H9 (cell line): ENCODE results near the gene ARHGEF33. TPM values are rescaled to one million over a fixed set of nuclear protein-coding genes. Genes with fewer than 3 reads are reported as not detected.
A peak's percentile ranks its signal among the peaks of the same experiment; 100 is the strongest.

ENCODE experiments used
- DNase-seq: peaks from one replicate; pipeline ENCODE4 v3.0.0-alpha.2; 2017
- H2AFZ ChIP-seq: one replicate; pipeline ENCODE4 v1.6.1; 2013; ENCODE audit warnings: mild to moderate bottlenecking, low read length, control low read depth, moderate library complexity
- H2AK5ac ChIP-seq: 2 replicates; pipeline ENCODE4 v1.6.1; 2013; ENCODE audit warnings: low read length, control low read depth, mixed read lengths; ENCODE audit not compliant: insufficient read length
- H2BK120ac ChIP-seq: one replicate; pipeline ENCODE4 v1.6.1; 2013; ENCODE audit warnings: low read depth, mild to moderate bottlenecking, low read length, control low read depth, inconsistent platforms; ENCODE audit not compliant: poor library complexity, severe bottlenecking
- H2BK12ac ChIP-seq: 2 replicates; pipeline ENCODE4 v1.6.1; 2013; ENCODE audit warnings: low read length, control low read depth, mixed read lengths, low read depth; ENCODE audit not compliant: insufficient read length
- H2BK15ac ChIP-seq: 2 replicates; pipeline ENCODE4 v1.6.1; 2013; ENCODE audit warnings: low read depth, low read length, control low read depth
- H2BK20ac ChIP-seq: one replicate; pipeline ENCODE4 v1.6.1; 2013; ENCODE audit warnings: low read depth, mild to moderate bottlenecking, low read length, control low read depth, inconsistent platforms; ENCODE audit not compliant: poor library complexity, severe bottlenecking
- H2BK5ac ChIP-seq: 2 replicates; pipeline ENCODE4 v1.6.1; 2013; ENCODE audit warnings: low read length, control low read depth, mixed read lengths; ENCODE audit not compliant: insufficient read length
- H3K14ac ChIP-seq: 2 replicates; pipeline ENCODE4 v1.6.1; 2013; ENCODE audit warnings: low read length, control low read depth; ENCODE audit not compliant: insufficient read depth
- H3K18ac ChIP-seq: 2 replicates; pipeline ENCODE4 v1.6.1; 2013; ENCODE audit warnings: low read depth, mild to moderate bottlenecking, mixed read lengths, low read length, control low read depth; ENCODE audit not compliant: insufficient read length
- H3K23ac ChIP-seq: 2 replicates; pipeline ENCODE4 v1.6.1; 2013; ENCODE audit warnings: low read length, control low read depth, mixed read lengths, low read depth; ENCODE audit not compliant: insufficient read length
- H3K23me2 ChIP-seq: 2 replicates; pipeline ENCODE4 v1.6.1; 2013; ENCODE audit warnings: low read depth, mild to moderate bottlenecking, mixed read lengths, low read length, control low read depth; ENCODE audit not compliant: insufficient read length, poor library complexity, severe bottlenecking
- H3K27ac ChIP-seq: 2 replicates; pipeline ENCODE4 v1.5.1; 2013; ENCODE audit warnings: low read length, control low read depth, mixed read lengths, low read depth; ENCODE audit not compliant: insufficient read length
- H3K27me3 ChIP-seq: 2 replicates; pipeline ENCODE4 v1.6.1; 2013; ENCODE audit warnings: low read length, control low read depth, inconsistent platforms; ENCODE audit not compliant: insufficient read depth
- H3K4ac ChIP-seq: 2 replicates; pipeline ENCODE4 v1.6.1; 2013; ENCODE audit warnings: low read depth, mild to moderate bottlenecking, control low read depth, inconsistent platforms, low read length, moderate library complexity
- H3K4me1 ChIP-seq: 2 replicates; pipeline ENCODE4 v1.6.1; 2013; ENCODE audit warnings: low read length, control low read depth, inconsistent platforms; ENCODE audit not compliant: insufficient read depth
- H3K4me2 ChIP-seq: 2 replicates; pipeline ENCODE4 v1.6.1; 2013; ENCODE audit warnings: low read length, control low read depth, mixed read lengths; ENCODE audit not compliant: insufficient read length, insufficient read depth
- H3K56ac ChIP-seq: 2 replicates; pipeline ENCODE4 v1.6.1; 2013; ENCODE audit warnings: low read depth, mild to moderate bottlenecking, mixed read lengths, low read length, control low read depth; ENCODE audit not compliant: insufficient read length
- H3K79me1 ChIP-seq: 2 replicates; pipeline ENCODE4 v1.6.1; 2013; ENCODE audit warnings: low read depth, mild to moderate bottlenecking, moderate library complexity, low read length, control low read depth, inconsistent platforms; ENCODE audit not compliant: insufficient read depth, poor library complexity, severe bottlenecking
- H3K79me2 ChIP-seq: 2 replicates; pipeline ENCODE4 v1.6.1; 2013; ENCODE audit warnings: low read length, control low read depth, inconsistent platforms; ENCODE audit not compliant: insufficient read depth
- H3K9ac ChIP-seq: 2 replicates; pipeline ENCODE4 v1.6.1; 2013; ENCODE audit warnings: low read length, control low read depth, mixed read lengths; ENCODE audit not compliant: insufficient read length; ENCODE audit errors: extremely low read depth
- H3K9me3 ChIP-seq: one replicate; pipeline ENCODE4 v1.6.1; 2013; ENCODE audit warnings: low read depth, low read length, inconsistent platforms; ENCODE audit not compliant: control insufficient read depth
- H3T11ph ChIP-seq: one replicate; pipeline ENCODE4 v1.6.1; 2013; ENCODE audit warnings: mild to moderate bottlenecking, low read length, control low read depth, inconsistent platforms
- H4K20me1 ChIP-seq: one replicate; pipeline ENCODE4 v1.6.1; 2013; ENCODE audit not compliant: control insufficient read depth, insufficient read length, insufficient read depth
- H4K5ac ChIP-seq: 2 replicates; pipeline ENCODE4 v1.6.1; 2013; ENCODE audit warnings: low read depth, mild to moderate bottlenecking, mixed read lengths, low read length, control low read depth; ENCODE audit not compliant: insufficient read length
- H4K8ac ChIP-seq: replicated peaks from 2 replicates; pipeline ENCODE4 v1.6.1; 2013; ENCODE audit warnings: low read length, control low read depth, mixed read lengths, low read depth; ENCODE audit not compliant: insufficient read length
- H4K91ac ChIP-seq: 2 replicates; pipeline ENCODE4 v1.6.1; 2013; ENCODE audit warnings: low read depth, mild to moderate bottlenecking, moderate library complexity, mixed read lengths, low read length, control low read depth; ENCODE audit not compliant: insufficient read length
- H3K27ac Mint-ChIP-seq, 3 experiments: 2 replicates in 2 of 3; 3 replicates in 1 of 3; pipeline ENCODE4 v1.8.0; 2020 to 2021; ENCODE audit warnings: mixed read lengths in 3 of 3, mild to moderate bottlenecking in 1 of 3, moderate library complexity in 1 of 3
- H3K27me3 Mint-ChIP-seq: 2 replicates; pipeline ENCODE4 v1.8.0; 2021; ENCODE audit warnings: low read depth, mild to moderate bottlenecking, moderate library complexity, mixed read lengths
- H3K36me3 Mint-ChIP-seq, 3 experiments: 2 replicates in 2 of 3; 3 replicates in 1 of 3; pipeline ENCODE4 v1.8.0; 2020 to 2021; ENCODE audit warnings: low read depth in 3 of 3, mixed read lengths in 3 of 3; ENCODE audit not compliant: insufficient read depth in 1 of 3
- H3K4me1 Mint-ChIP-seq, 2 experiments: 2 replicates each; pipeline ENCODE4 v1.8.0; 2020; ENCODE audit warnings: mixed read lengths in 2 of 2
- H3K4me3 Mint-ChIP-seq, 2 experiments: 2 replicates in 1 of 2; 3 replicates in 1 of 2; pipeline ENCODE4 v1.8.0; 2020 to 2021; ENCODE audit warnings: mild to moderate bottlenecking in 2 of 2, mixed read lengths in 2 of 2, moderate library complexity in 1 of 2
- H3K9me3 Mint-ChIP-seq, 2 experiments: 2 replicates in 1 of 2; 3 replicates in 1 of 2; pipeline ENCODE4 v1.8.0; 2020; ENCODE audit warnings: mild to moderate bottlenecking in 2 of 2, mixed read lengths in 2 of 2, moderate library complexity in 1 of 2
- CTCF ChIP-seq: fragments of 200-600 bp; sonication (generic); conservative IDR thresholded peaks from 3 replicates; pipeline ENCODE4 v1.8.0; 2021; ENCODE audit warnings: antibody characterized with exemption, mild to moderate bottlenecking
- WGBS: extraction: QIAGEN DNeasy Blood & Tissue Kit; methylation state at CpG from one replicate; pipeline ENCODE4 v1.1.7; 2013; ENCODE audit warnings: missing lambda C conversion rate, low lambda C conversion rate, mixed read lengths; ENCODE audit not compliant: insufficient read length; ENCODE audit errors: extremely low coverage; 5-methylcytosine and 5-hydroxymethylcytosine counted together
- total RNA-seq: library from RNA; stranded (reverse); gene quantifications from 2 replicates; pipeline ENCODE4 v1.2.1, GENCODE V29; 2021

Gene ARHGEF33
- total RNA-seq, 1 experiment from 2014 or later: 0.92 TPM

- H2BK15ac ChIP-seq: no peak within 1 kb of the TSS
- H4K8ac ChIP-seq: no peak within 1 kb of the TSS
- no peak within 1 kb of the TSS for H3K27ac ChIP-seq
- H2BK12ac ChIP-seq: no peak within 1 kb of the TSS
- no peaks in the 10 kb centered on the region for H3K79me1 ChIP-seq
- H2BK120ac ChIP-seq: no peak within 1 kb of the TSS
- H4K5ac ChIP-seq: no peak within 1 kb of the TSS
- peaks cover 13% of the 10 kb centered on the region for H3K23me2 ChIP-seq
- H4K20me1 ChIP-seq: peaks cover 2% of the 10 kb centered on the region
- DNase-seq: peak; percentile 93
- H3K27me3 ChIP-seq: no peaks in the 10 kb centered on the region
- H3K14ac ChIP-seq: peak within 1 kb of the TSS; percentile 40
- H3K79me2 ChIP-seq: peaks cover 2% of the 10 kb centered on the region; the same call in 1 of the 2 replicates
- no CpG with 5 or more reads among the region's 52 CpGs for WGBS
- H3K23ac ChIP-seq: no peak within 1 kb of the TSS
- H2BK5ac ChIP-seq: no peak within 1 kb of the TSS
- no peak within 1 kb of the TSS for H2BK20ac ChIP-seq
- H3K4me2 ChIP-seq: peak within 1 kb of the TSS; percentile 78
- peak within 1 kb of the TSS; percentile 46 for H2AFZ ChIP-seq
- H3K27ac Mint-ChIP-seq: peak within 1 kb of the TSS; percentile 37 to 97 (median 92)
- no peak within 1 kb of the TSS for H3K18ac ChIP-seq
- H3K9me3 Mint-ChIP-seq: peaks cover 0 to 10% of the 10 kb centered on the region in 2 experiments; a peak in 3 of 5 replicates
- peak within 1 kb of the TSS; percentile 25 for H3K9ac ChIP-seq
- no peak within 1 kb of the TSS for H3K4ac ChIP-seq
- H3K4me1 Mint-ChIP-seq: peaks cover 15 to 17% of the 10 kb centered on the region in 2 experiments
- TF ChIP-seq CTCF: no peak
- no peaks in the 10 kb centered on the region for H3K27me3 Mint-ChIP-seq
- H3K36me3 Mint-ChIP-seq: peaks cover 2 to 15% (median 11%) of the 10 kb centered on the region in 3 experiments; a peak in 6 of 7 replicates
- peak within 1 kb of the TSS; percentile 96 to 99 for H3K4me3 Mint-ChIP-seq
- no peaks in the 10 kb centered on the region for H3K9me3 ChIP-seq
- no peak within 1 kb of the TSS for H3K56ac ChIP-seq
- no peak within 1 kb of the TSS for H2AK5ac ChIP-seq
- no peak within 1 kb of the TSS for H4K91ac ChIP-seq
- H3K4me1 ChIP-seq: no peaks in the 10 kb centered on the region
- no peak within 1 kb of the TSS for H3T11ph ChIP-seq
These were observed 13.9 kb upstream of the ARHGEF33 start, which contains the start of the genes DHX57 and MORN2 for GRCh38 chr2:38875576-38876367. Gene DHX57, minus strand, starts transcription at chr2:38875934. Its CDS starts 7,529 bp downstream, at chr2:38868405. Gene MORN2, plus strand, starts transcription at chr2:38875976.
